Activated naive CD8-positive, alpha-beta T cell treated with anti-CD3 and anti-CD28 coated beads, Interleukin-2, amount 10 ng/mL, durations not matched to agents 7 days and 5 days (primary cell): ENCODE data around the gene PLAAT2. TPM values are rescaled to one million over a fixed set of nuclear protein-coding genes. Genes with fewer than 3 reads are reported as not detected.

Experiments used
- ATAC-seq: fragments of 150-1000 bp; cut with Tn5 transposase; one replicate; pipeline ENCODE4 v1.10.0; 2021; ENCODE audit warnings: low read depth, moderate library complexity
- POLR2A ChIA-PET: fragments of 350-600 bp; sonication (Branson Sonifier 250); formaldehyde crosslinking; loops from one replicate; lab custom pipeline; 2021; ENCODE audit warnings: antibody characterized with exemption; lab: Charles Lee
- DNase-seq: peaks from one replicate; pipeline ENCODE4 v3.0.0; 2021
- H3K27ac Mint-ChIP-seq: one replicate; pipeline ENCODE4 v1.8.0; 2022; ENCODE audit warnings: mild to moderate bottlenecking, mixed read lengths
- H3K27me3 Mint-ChIP-seq: one replicate; pipeline ENCODE4 v1.8.0; 2022; ENCODE audit warnings: mild to moderate bottlenecking, moderate library complexity, mixed read lengths
- H3K36me3 Mint-ChIP-seq: one replicate; pipeline ENCODE4 v1.8.0; 2021; ENCODE audit warnings: mild to moderate bottlenecking, mixed read lengths
- H3K4me1 Mint-ChIP-seq: one replicate; pipeline ENCODE4 v1.8.0; 2021; ENCODE audit warnings: mixed read lengths
- H3K4me3 Mint-ChIP-seq: one replicate; pipeline ENCODE4 v1.8.0; 2022; ENCODE audit warnings: mild to moderate bottlenecking, moderate library complexity, mixed read lengths
- H3K9me3 Mint-ChIP-seq: one replicate; pipeline ENCODE4 v1.8.0; 2021; ENCODE audit warnings: mixed read lengths
- total RNA-seq, 2 experiments: library from RNA; stranded (reverse); gene quantifications; one replicate each; pipeline ENCODE4 v1.2.3, GENCODE V29; 2021

Gene PLAAT2
- total RNA-seq, 2 experiments from 2014 or later = 0.58 TPM; not detected in 1

GRCh38 chr11:63567044-63567840 lies 4.1 kb upstream of the PLAAT2 start:
- Mint-ChIP-seq H3K4me3 (peak overlapping the region; percentile 46), H3K9me3 (no peaks in the 10 kb centered on the region), H3K27me3 (peaks cover 4% of the 10 kb centered on the region), H3K4me1 (peaks cover 42% of the 10 kb centered on the region), H3K27ac (peak overlapping the region; percentile 8), H3K36me3 (peaks cover 4% of the 10 kb centered on the region)
- DNase-seq = no peak
- POLR2A ChIA-PET = interaction anchor here (1.9 to 6.2 kb wide), 3 partner anchors 11 to 30 kb away, joined by 5 to 86 read pairs (median 10); partner anchors contain the start of gene PLAAT4
- peak; percentile 69 for ATAC-seq

DNA sequence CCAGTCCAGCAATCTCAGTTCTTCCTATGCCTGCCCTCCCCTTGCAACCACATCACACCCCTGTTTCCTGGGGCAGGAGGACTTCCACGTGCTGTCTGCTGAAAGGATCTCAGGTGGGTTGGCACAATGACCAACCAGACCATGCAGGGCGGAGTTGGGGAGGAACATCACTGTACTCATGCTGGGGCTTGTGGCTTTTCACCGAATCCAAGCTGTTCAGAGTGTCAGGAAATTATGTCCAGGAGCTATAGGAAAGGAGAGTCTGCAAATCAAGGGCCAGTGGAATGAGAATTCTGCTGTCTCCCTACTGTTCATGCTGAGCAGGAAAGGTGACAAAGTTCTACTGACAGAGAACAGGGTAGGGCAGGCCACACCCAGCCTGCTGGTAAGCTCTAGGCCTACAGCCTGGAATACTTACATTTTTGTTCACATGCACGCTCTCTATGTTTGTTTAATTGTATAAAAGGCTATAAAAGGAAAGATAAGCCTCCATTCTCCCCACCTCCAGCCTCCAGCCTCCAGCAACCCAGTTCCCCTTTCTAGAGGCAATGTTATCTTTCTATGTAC lies 1.7 kb upstream of the PLAAT2 start:
- H3K27ac Mint-ChIP-seq = peak overlapping the region; percentile 64
- H3K36me3 Mint-ChIP-seq = no peaks in the 10 kb centered on the region
- no peak for ATAC-seq
- H3K27me3 Mint-ChIP-seq = no peaks in the 10 kb centered on the region
- no peak for DNase-seq
- H3K4me3 Mint-ChIP-seq = peak overlapping the region; percentile 10
- H3K9me3 Mint-ChIP-seq = no peaks in the 10 kb centered on the region
- peaks cover 54% of the 10 kb centered on the region for H3K4me1 Mint-ChIP-seq
- POLR2A ChIA-PET = interaction anchor here (0.5 to 6.2 kb wide), 5 partner anchors 8 to 117 kb away, joined by 3 to 86 read pairs (median 5); partner anchors contain the start of gene RTN3

DNA sequence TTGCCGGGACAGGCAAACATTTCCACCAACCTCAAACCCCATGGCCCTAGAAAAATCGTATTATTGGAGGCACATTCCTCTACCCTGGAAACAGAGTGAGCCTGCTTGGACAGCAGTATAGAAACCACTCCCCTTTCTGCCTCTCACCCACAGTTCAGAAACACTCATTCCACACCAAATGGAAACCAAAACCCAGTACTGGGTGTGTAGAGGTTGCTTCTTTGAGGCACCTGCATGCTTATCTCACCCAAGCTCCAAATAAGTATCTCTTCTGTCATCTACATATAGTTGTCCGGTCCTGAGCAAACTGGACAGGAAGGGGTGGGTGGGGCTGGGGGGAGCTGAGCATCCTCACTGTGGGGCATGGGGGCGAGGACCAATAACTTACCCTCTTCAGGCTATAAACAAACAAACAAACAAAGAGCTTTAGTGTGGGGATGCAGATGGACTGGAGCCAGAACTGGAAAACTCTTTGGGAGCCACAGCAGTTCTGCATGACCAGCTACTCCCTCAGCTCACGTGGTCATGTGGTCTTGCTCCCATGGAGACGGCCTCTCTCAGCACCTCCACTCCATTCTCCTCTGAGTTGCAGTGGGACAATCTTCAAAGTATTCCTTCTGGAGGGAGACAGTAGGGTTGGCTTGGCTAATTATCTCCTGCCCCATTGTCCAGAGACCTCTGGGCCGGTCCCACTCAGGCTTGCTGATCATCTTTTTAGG lies 1.0 kb upstream of the PLAAT2 start:
- Mint-ChIP-seq H3K27ac (peak overlapping the region; percentile 64), H3K36me3 (no peaks in the 10 kb centered on the region), H3K4me3 (peak overlapping the region; percentile 47), H3K9me3 (no peaks in the 10 kb centered on the region), H3K27me3 (no peaks in the 10 kb centered on the region), H3K4me1 (peaks cover 55% of the 10 kb centered on the region)
- ATAC-seq (peak; percentile 85), DNase-seq (no peak)
- POLR2A ChIA-PET = interaction anchor here (0.5 to 6.2 kb wide), 6 partner anchors 9 to 117 kb away, joined by 3 to 86 read pairs (median 5); partner anchors contain the start of genes PLAAT4 and RTN3

DNA sequence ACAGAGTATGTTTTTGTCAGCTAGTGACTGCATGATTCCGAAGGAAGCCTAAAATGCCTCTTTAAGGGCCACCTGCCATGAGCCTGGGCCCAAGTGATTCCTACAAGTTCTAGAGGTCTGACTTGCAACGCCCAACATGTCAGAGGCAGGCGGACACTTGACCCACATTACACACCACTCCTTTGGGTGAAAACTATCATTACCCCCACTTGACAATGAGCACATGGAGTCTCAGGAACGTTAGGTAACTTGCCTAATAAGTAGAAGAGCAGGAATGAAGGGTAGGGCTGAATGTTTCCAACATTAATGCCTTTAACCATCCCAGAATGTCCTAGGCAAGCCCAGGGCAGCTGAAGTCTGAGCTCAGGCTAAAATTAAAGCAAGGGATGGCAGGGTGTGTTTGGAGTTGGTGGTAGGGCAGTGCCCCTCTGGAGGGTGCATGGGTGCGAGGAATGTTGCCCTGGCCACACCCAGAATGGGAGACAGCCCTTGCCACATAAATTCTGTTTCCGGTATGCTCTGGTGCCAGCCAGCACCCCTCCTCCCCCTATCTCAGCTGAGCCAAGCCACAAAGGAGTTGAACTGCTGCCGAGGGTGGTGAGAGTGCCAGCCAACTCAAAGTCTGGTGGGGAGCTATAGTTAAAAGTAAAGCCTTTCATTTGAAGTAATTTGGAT lies 2.5 kb downstream of the PLAAT2 start:
- Mint-ChIP-seq H3K4me3 (peak overlapping the region; percentile 9), H3K9me3 (no peaks in the 10 kb centered on the region), H3K4me1 (peaks cover 41% of the 10 kb centered on the region), H3K36me3 (no peaks in the 10 kb centered on the region), H3K27me3 (no peaks in the 10 kb centered on the region), H3K27ac (peak overlapping the region; percentile 45)
- no peak for DNase-seq
- no peak for ATAC-seq
- POLR2A ChIA-PET = interaction anchor here (1.0 to 4.3 kb wide), 2 partner anchors 10 to 24 kb away, joined by 7 to 17 read pairs; partner anchors contain the start of gene PLAAT4

GRCh38 chr11:63558459-63559157 lies 4.6 kb downstream of the PLAAT2 start:
- POLR2A ChIA-PET = interaction anchor here (0.6 to 1.5 kb wide), 4 partner anchors 13 to 717 kb away, joined by 3 read pairs; no protein-coding TSS in a partner anchor
- Mint-ChIP-seq H3K27ac (no peak overlapping the region), H3K4me1 (peaks cover 39% of the 10 kb centered on the region), H3K27me3 (no peaks in the 10 kb centered on the region), H3K4me3 (no peak overlapping the region), H3K36me3 (no peaks in the 10 kb centered on the region), H3K9me3 (no peaks in the 10 kb centered on the region)
- no peak for DNase-seq
- ATAC-seq = no peak

- no peaks in the 10 kb centered on the region for H3K9me3 Mint-ChIP-seq
- H3K36me3 Mint-ChIP-seq = peaks cover 3% of the 10 kb centered on the region
- H3K27ac Mint-ChIP-seq = no peak overlapping the region
- POLR2A ChIA-PET = interaction anchor here (1.6 kb wide), 1 partner anchor 9 kb away, joined by 5 read pairs; no protein-coding TSS in a partner anchor
- DNase-seq = no peak
- no peak overlapping the region for H3K4me3 Mint-ChIP-seq
- peaks cover 44% of the 10 kb centered on the region for H3K4me1 Mint-ChIP-seq
- no peaks in the 10 kb centered on the region for H3K27me3 Mint-ChIP-seq
- no peak for ATAC-seq
Observed at GRCh38 chr11:63557570-63557969, 5.6 kb downstream of the PLAAT2 start.

DNA sequence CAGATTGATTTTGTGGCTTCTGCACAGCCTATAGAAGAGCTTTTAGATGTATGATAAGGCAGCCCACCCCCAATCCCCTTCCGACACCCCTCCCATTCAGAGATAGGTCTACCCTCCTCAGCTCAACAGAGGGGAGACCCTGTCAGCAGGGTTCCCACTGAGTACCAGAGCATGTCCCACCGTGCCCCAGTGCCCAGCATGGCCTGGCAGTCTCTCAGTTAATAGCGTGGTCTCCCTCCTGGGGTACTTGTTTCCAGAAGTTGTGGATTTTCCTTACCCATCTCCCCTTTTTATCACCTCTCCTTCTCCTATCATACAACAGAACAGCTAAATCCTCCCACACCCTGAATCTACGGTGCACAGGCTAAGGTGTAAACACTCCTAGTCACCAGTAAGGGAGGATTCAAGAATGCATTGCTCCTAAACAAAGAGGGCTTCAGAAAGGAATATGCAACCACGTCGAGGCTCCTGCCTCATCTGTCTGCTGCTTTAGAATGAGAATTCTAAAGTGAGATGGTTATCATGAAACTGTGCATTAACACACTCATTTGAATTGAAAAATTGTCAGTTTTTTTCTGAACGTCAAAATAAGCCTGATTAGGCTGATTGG lies 6.7 kb downstream of the PLAAT2 start:
- DNase-seq (no peak), ATAC-seq (no peak)
- Mint-ChIP-seq H3K4me3 (no peak overlapping the region), H3K4me1 (peaks cover 50% of the 10 kb centered on the region), H3K27me3 (no peaks in the 10 kb centered on the region), H3K9me3 (no peaks in the 10 kb centered on the region), H3K36me3 (peaks cover 3% of the 10 kb centered on the region), H3K27ac (no peak overlapping the region)
- POLR2A ChIA-PET = interaction anchor here (1.3 to 1.6 kb wide), 2 partner anchors 10 to 19 kb away, joined by 4 to 5 read pairs; partner anchors contain the start of gene PLAAT4

GRCh38 chr11:63554877-63555223 lies 8.3 kb downstream of the PLAAT2 start:
- Mint-ChIP-seq H3K27me3 (no peaks in the 10 kb centered on the region), H3K4me1 (peaks cover 45% of the 10 kb centered on the region), H3K27ac (peak overlapping the region; percentile 100), H3K36me3 (peaks cover 6% of the 10 kb centered on the region), H3K4me3 (no peak overlapping the region), H3K9me3 (no peaks in the 10 kb centered on the region)
- DNase-seq (no peak), ATAC-seq (no peak)
- POLR2A ChIA-PET = interaction anchor here (0.6 to 7.2 kb wide), 5 partner anchors 10 to 72 kb away, joined by 3 to 147 read pairs (median 34); partner anchors contain the start of genes PLAAT2 and PLAAT4

GRCh38 chr11:63553759-63554158 lies 9.4 kb downstream of the PLAAT2 start:
- Mint-ChIP-seq H3K4me3 (peak overlapping the region; percentile 84), H3K9me3 (no peaks in the 10 kb centered on the region), H3K27ac (peak overlapping the region; percentile 100), H3K4me1 (peaks cover 48% of the 10 kb centered on the region), H3K36me3 (peaks cover 10% of the 10 kb centered on the region), H3K27me3 (no peaks in the 10 kb centered on the region)
- ATAC-seq (peak; percentile 77), DNase-seq (peak; percentile 59)
- POLR2A ChIA-PET = interaction anchor here (4.7 to 7.2 kb wide), 3 partner anchors 12 to 21 kb away, joined by 34 to 147 read pairs (median 86); partner anchors contain the start of genes PLAAT2 and PLAAT4

GRCh38 chr11:63552921-63553320 lies 10.3 kb downstream of the PLAAT2 start:
- POLR2A ChIA-PET = interaction anchor here (1.4 to 7.2 kb wide), 4 partner anchors 12 to 74 kb away, joined by 3 to 147 read pairs (median 60); partner anchors contain the start of genes PLAAT2 and PLAAT4
- Mint-ChIP-seq H3K9me3 (no peaks in the 10 kb centered on the region), H3K36me3 (peaks cover 15% of the 10 kb centered on the region), H3K27ac (peak overlapping the region; percentile 100), H3K4me1 (peaks cover 49% of the 10 kb centered on the region), H3K4me3 (peak overlapping the region; percentile 84), H3K27me3 (no peaks in the 10 kb centered on the region)
- no peak for DNase-seq
- ATAC-seq = no peak

- POLR2A ChIA-PET = interaction anchor here (0.9 to 7.2 kb wide), 17 partner anchors 9 to 670 kb away, joined by 3 to 147 read pairs (median 5); partner anchors contain the start of genes PLAAT2, PLAAT4 and RTN3
- ATAC-seq (peak; percentile 56), DNase-seq (peak; percentile 70)
- no peaks in the 10 kb centered on the region for H3K9me3 Mint-ChIP-seq
- peak overlapping the region; percentile 84 for H3K4me3 Mint-ChIP-seq
- H3K27ac Mint-ChIP-seq = peak overlapping the region; percentile 100
- peaks cover 49% of the 10 kb centered on the region for H3K4me1 Mint-ChIP-seq
- no peaks in the 10 kb centered on the region for H3K27me3 Mint-ChIP-seq
- peaks cover 23% of the 10 kb centered on the region for H3K36me3 Mint-ChIP-seq
Observed at GRCh38 chr11:63551889-63552266, 11.3 kb downstream of the PLAAT2 start.
